Testis (tissue), 3 donors: ENCODE results near the gene GSTM1. TPM values are rescaled to one million over a fixed set of nuclear protein-coding genes. Genes with fewer than 3 reads are reported as not detected.

Source experiments
- DNase-seq: peaks from one replicate; pipeline ENCODE4 v3.0.0-alpha.2; 2019
- H3K27ac ChIP-seq, 2 donors: fragments of 200-600 bp; sonication (generic); one replicate each; pipeline ENCODE4 v1.5.1; 2019
- H3K27me3 ChIP-seq: fragments of 200-600 bp; sonication (generic); one replicate; pipeline ENCODE4 v1.5.1; 2019
- H3K36me3 ChIP-seq: fragments of 200-600 bp; sonication (generic); one replicate; pipeline ENCODE4 v1.5.1; 2017; ENCODE audit warnings: low read depth; ENCODE audit errors: missing control alignments
- H3K4me1 ChIP-seq: fragments of 200-600 bp; sonication (generic); one replicate; pipeline ENCODE4 v1.5.1; 2019
- H3K4me3 ChIP-seq, 2 donors: fragments of 200-600 bp; sonication (generic); one replicate each; pipeline ENCODE4 v1.5.1; 2017 to 2019
- H3K9me3 ChIP-seq: fragments of 200-600 bp; sonication (generic); one replicate; pipeline ENCODE4 v1.5.1; 2017
- CTCF ChIP-seq, 3 experiments: fragments of 450-650 bp in 2 of 3; fragments of 200-600 bp in 1 of 3; sonication (generic) in 1 of 3; IDR thresholded peaks; one replicate each; pipeline ENCODE4 v1.5.1; 2016 to 2019; ENCODE audit warnings: antibody characterized with exemption in 3 of 3, mild to moderate bottlenecking in 2 of 3, moderate library complexity in 1 of 3
- POLR2A ChIP-seq: fragments of 450-650 bp; IDR thresholded peaks from one replicate; pipeline ENCODE4 v1.6.1; 2017; ENCODE audit warnings: antibody characterized with exemption, mild to moderate bottlenecking, moderate library complexity
- WGBS, 2 donors: methylation state at CpG; one replicate each; pipeline ENCODE4 v1.1.5; 2018; 5-methylcytosine and 5-hydroxymethylcytosine counted together
- intact Hi-C: fragments of 100-400 bp; cut with DNase I; formaldehyde crosslinking; loops from one replicate; pipeline ENCODE4 v1.15.1; 2023; ENCODE audit warnings: low total_unique reads
- polyA plus RNA-seq: library from polyadenylated mRNA; stranded (reverse); fragments of 350-450 nt; fragmentation: Illumina TruSeq; extraction: RNeasy Lipid Tissue Mini Kit (QIAGEN cat#74804); gene quantifications from one replicate; pipeline ENCODE4 v1.2.3, GENCODE V29; 2014; ENCODE audit warnings: low read depth, low replicate concordance; ENCODE audit not compliant: insufficient read depth
- total RNA-seq, 2 donors: library from RNA; depleted of rRNA; stranded (reverse); fragments of >200 nt; gene quantifications; one replicate each; pipeline ENCODE4 v1.2.3, GENCODE V29; 2016

Gene GSTM1
- total and polyA plus RNA-seq, 3 donors from 2014 or later = not detected

DNA sequence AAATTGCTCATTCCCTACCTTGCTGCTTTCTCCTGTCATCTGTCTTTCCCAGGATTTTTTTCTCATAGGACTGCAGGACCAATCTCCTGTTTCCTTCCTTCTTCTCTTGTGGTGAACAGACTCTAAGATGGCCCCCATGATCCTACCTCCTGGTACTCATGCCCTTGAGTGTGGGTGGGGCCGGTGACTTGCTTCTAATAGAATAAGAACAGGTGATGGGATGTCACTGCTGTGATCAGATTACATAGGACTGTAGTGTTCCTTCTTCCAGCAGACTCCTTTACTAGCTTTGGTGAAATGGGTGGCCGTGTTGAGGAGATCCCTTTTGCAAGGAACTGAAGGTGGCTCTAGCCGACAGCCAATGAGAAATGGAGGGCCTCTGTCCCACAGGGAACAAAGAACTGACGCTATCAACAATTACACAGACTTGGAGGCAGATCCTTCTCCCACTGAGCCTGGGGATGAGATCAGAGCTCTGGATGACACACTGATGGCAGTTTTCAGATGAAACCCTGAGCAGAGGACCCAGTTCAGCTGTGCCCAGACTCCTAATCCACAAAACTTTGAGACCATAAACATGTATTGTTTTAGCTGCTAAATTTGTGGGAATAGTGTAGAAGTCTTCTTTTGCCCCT lies 45.7 kb downstream of the GSTM1 start:
- Histone ChIP-seq H3K4me3 (no peak overlapping the region), H3K4me1 (peaks cover 4% of the 10 kb centered on the region), H3K27me3 (no peaks in the 10 kb centered on the region), H3K27ac (no peak overlapping the region), H3K36me3 (no peaks in the 10 kb centered on the region), H3K9me3 (no peaks in the 10 kb centered on the region)
- no peak for DNase-seq
- TF ChIP-seq CTCF (IDR thresholded peaks at IDR 0.05) (no peak), POLR2A (no peak)
- WGBS, 2 donors = 79 to 91% methylated on average over 4 of the region's 4 CpGs
- intact Hi-C loops = no loop called here

DNA sequence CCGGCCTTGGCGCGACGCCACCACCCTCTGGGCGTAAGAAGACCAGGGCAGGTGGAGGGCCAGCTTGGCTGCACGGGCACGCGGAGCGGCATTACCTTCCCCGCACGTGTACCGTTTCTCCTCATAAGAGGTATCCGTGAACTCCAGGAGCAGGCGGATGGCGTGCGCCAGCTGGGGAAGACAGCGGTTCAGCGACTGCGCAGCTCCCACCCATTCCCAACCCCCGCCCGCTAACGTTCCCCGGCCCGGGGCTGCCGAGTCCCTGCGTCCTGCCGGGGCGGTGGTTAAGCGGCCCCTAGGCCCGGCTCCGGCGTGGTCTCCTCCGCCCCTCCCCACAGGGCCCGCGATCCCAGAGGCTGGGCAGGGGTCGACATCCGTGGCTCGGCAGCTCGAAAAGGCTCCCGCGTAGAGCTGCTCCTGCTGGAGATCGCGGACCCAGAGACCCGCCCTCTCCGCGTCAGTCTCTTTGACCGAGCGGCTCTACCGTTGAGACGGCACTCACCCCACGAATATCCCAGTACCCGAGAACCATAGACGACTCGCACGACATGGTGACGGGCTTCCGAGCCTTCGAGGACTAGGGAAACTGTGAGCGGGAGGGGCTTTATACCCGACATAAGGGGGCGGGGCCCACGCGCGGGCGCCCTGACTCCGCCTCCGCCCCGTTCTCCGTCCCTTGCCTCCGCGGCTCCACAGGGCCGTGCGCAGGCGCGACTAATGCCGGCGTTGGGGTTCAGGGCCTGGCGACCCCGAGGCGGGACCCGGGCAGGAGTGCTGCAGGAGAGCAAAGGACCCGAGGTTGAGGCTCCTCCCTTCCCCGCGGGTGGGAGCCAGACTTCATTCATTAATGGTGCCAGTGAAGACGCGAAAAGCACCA lies 52.4 kb downstream of the GSTM1 start:
- WGBS, 2 donors = 0 to 1% methylated on average over 2 to 67 of the region's 86 CpGs
- H3K27me3 ChIP-seq = no peaks in the 10 kb centered on the region
- H3K4me1 ChIP-seq = peaks cover 18% of the 10 kb centered on the region
- H3K9me3 ChIP-seq = no peaks in the 10 kb centered on the region
- H3K4me3 ChIP-seq = peak overlapping the region; percentile 83 to 98
- H3K36me3 ChIP-seq = no peaks in the 10 kb centered on the region
- peak overlapping the region; percentile 92 to 95 for H3K27ac ChIP-seq
- DNase-seq = peak; percentile 94
- intact Hi-C loops = no loop called here
- peak; percentile 96 for TF ChIP-seq POLR2A
- TF ChIP-seq CTCF (IDR thresholded peaks at IDR 0.05) = no peak

GRCh38 chr1:109740615-109741373 lies 53.2 kb downstream of the GSTM1 start, which contains the start of gene GSTM3:
Gene GSTM3 (minus strand): TSS chr1:109741038. CDS start chr1:109740287, 751 bp downstream.
- intact Hi-C loops = no loop called here

More at GRCh38 chr1:109740615-109741373, 53.2 kb downstream of the GSTM1 start, which contains the start of gene GSTM3:
- 5 to 6% methylated on average over 4 to 10 of the region's 10 CpGs for WGBS, 2 donors
- DNase-seq = no peak
- Histone ChIP-seq H3K4me1 (peaks cover 18% of the 10 kb centered on the region), H3K27ac (peak within 1 kb of the TSS; percentile 92 to 95), H3K4me3 (peak within 1 kb of the TSS; percentile 83 to 98), H3K9me3 (no peaks in the 10 kb centered on the region), H3K27me3 (no peaks in the 10 kb centered on the region), H3K36me3 (no peaks in the 10 kb centered on the region)
- TF ChIP-seq POLR2A (no peak), CTCF (IDR thresholded peaks at IDR 0.05) (no peak)

Other genes starting within 250 kb of the GSTM1 start
- 10 to 100 TPM; 46.1 to 67.5 TPM for gene SYPL2, start 221.3 kb upstream of the GSTM1 start, total RNA-seq
- gene SYPL2, start 221.3 kb upstream of the GSTM1 start, polyA plus RNA-seq = 29.7 TPM
- gene ATXN7L2, start 203.9 kb upstream of the GSTM1 start, total RNA-seq = 10 to 100 TPM; 40.9 to 55.2 TPM
- 28.7 TPM for gene ATXN7L2, start 203.9 kb upstream of the GSTM1 start, polyA plus RNA-seq
- gene CYB561D1, start 193.7 kb upstream of the GSTM1 start, total RNA-seq = 10 to 100 TPM in 1 of 2 donors, 1 to 10 TPM in 1; 8.0 to 11.5 TPM
- gene CYB561D1, start 193.7 kb upstream of the GSTM1 start, polyA plus RNA-seq = 8.0 TPM
- gene AMIGO1, start 178.1 kb upstream of the GSTM1 start, total RNA-seq = 1 to 10 TPM; 5.1 to 6.0 TPM
- 6.7 TPM for gene AMIGO1, start 178.1 kb upstream of the GSTM1 start, polyA plus RNA-seq
- gene GPR61, start 147.9 kb upstream of the GSTM1 start, total RNA-seq = 1 to 10 TPM; 2.5 to 4.1 TPM
- 0.91 TPM for gene GPR61, start 147.9 kb upstream of the GSTM1 start, polyA plus RNA-seq
- gene GNAI3, start 139.2 kb upstream of the GSTM1 start, total RNA-seq = 1 to 10 TPM; 5.8 to 5.9 TPM
- gene GNAI3, start 139.2 kb upstream of the GSTM1 start, polyA plus RNA-seq = 5.7 TPM
- 1 to 10 TPM; 2.8 to 3.0 TPM for gene GNAT2, start 68.2 kb upstream of the GSTM1 start, total RNA-seq
- 4.1 TPM for gene GNAT2, start 68.2 kb upstream of the GSTM1 start, polyA plus RNA-seq
- 10 to 100 TPM; 54.4 to 54.5 TPM for gene AMPD2, start 68.0 kb upstream of the GSTM1 start, total RNA-seq
- 35.0 TPM for gene AMPD2, start 68.0 kb upstream of the GSTM1 start, polyA plus RNA-seq
- 10 to 100 TPM; 58.6 to 61.8 TPM for gene GSTM4, start 31.7 kb upstream of the GSTM1 start, total RNA-seq
- 42.0 TPM for gene GSTM4, start 31.7 kb upstream of the GSTM1 start, polyA plus RNA-seq
- 100 to 1,000 TPM in 1 of 2 donors, 10 to 100 TPM in 1; 83.2 to 131 TPM for gene GSTM2, start 19.8 kb upstream of the GSTM1 start, total RNA-seq
- gene GSTM2, start 19.8 kb upstream of the GSTM1 start, polyA plus RNA-seq = 68.0 TPM
- 1 to 10 TPM; 5.5 to 6.5 TPM for gene GSTM5, start 24.4 kb downstream of the GSTM1 start, total RNA-seq
- 10.6 TPM for gene GSTM5, start 24.4 kb downstream of the GSTM1 start, polyA plus RNA-seq
- gene GSTM3, start 53.2 kb downstream of the GSTM1 start, total RNA-seq = 100 to 1,000 TPM; 748 to 769 TPM
- gene GSTM3, start 53.2 kb downstream of the GSTM1 start, polyA plus RNA-seq = 1,464 TPM
- gene EPS8L3, start 76.1 kb downstream of the GSTM1 start, total RNA-seq = 1 to 10 TPM; 3.3 to 7.2 TPM
- 7.7 TPM for gene EPS8L3, start 76.1 kb downstream of the GSTM1 start, polyA plus RNA-seq
- 10 to 100 TPM in 1 of 2 donors, 1 to 10 TPM in 1; 9.8 to 10.9 TPM for gene CSF1, start 223.0 kb downstream of the GSTM1 start, total RNA-seq
- 14.2 TPM for gene CSF1, start 223.0 kb downstream of the GSTM1 start, polyA plus RNA-seq